OCI-LY1 (cell line): Measurements from ENCODE around the gene PLPP4.

ENCODE experiments used
- H2AFZ ChIP-seq: fragments of 200-600 bp; sonication (generic), shearing (Covaris generic); 2 replicates; pipeline ENCODE4 v1.6.0; 2014; ENCODE audit warnings: antibody characterized with exemption, mild to moderate bottlenecking, low read length
- H3F3A ChIP-seq: fragments of 200-600 bp; sonication (generic), shearing (Covaris generic); 2 replicates; pipeline ENCODE4 v1.6.0; 2014; ENCODE audit warnings: mild to moderate bottlenecking, antibody characterized with exemption, low read length, moderate library complexity; ENCODE audit not compliant: insufficient read depth
- H3K27ac ChIP-seq: fragments of 200-600 bp; sonication (generic); 2 replicates; pipeline ENCODE4 v1.5.1; 2014; ENCODE audit warnings: low read length, mixed run types, mild to moderate bottlenecking, low read depth; ENCODE audit not compliant: poor library complexity, severe bottlenecking
- H3K27me3 ChIP-seq: fragments of 200-600 bp; sonication (generic); 2 replicates; pipeline ENCODE4 v1.6.0; 2014; ENCODE audit warnings: antibody characterized with exemption, mild to moderate bottlenecking, low read length, moderate library complexity; ENCODE audit not compliant: insufficient read depth
- H3K36me3 ChIP-seq: fragments of 200-600 bp; sonication (generic); 2 replicates; pipeline ENCODE4 v1.6.1; 2014; ENCODE audit warnings: mild to moderate bottlenecking, antibody characterized with exemption, low read length, moderate library complexity, mixed read lengths; ENCODE audit not compliant: insufficient read depth
- H3K4me1 ChIP-seq: fragments of 200-600 bp; sonication (generic); 2 replicates; pipeline ENCODE4 v1.5.1; 2014; ENCODE audit warnings: mild to moderate bottlenecking, low read length, moderate library complexity; ENCODE audit not compliant: insufficient read depth, severe bottlenecking
- H3K4me2 ChIP-seq: fragments of 200-600 bp; sonication (generic), shearing (Covaris generic); 2 replicates; pipeline ENCODE4 v1.6.1; 2014; ENCODE audit warnings: low read length
- H3K4me3 ChIP-seq: fragments of 200-600 bp; sonication (generic); 2 replicates; pipeline ENCODE4 v1.5.1; 2014; ENCODE audit warnings: low read length, low read depth, mild to moderate bottlenecking, mixed read lengths; ENCODE audit not compliant: poor library complexity, severe bottlenecking
- H3K79me2 ChIP-seq: fragments of 200-600 bp; shearing (Covaris generic); 2 replicates; pipeline ENCODE4 v1.6.1; 2016; ENCODE audit warnings: mixed run types, low read length, mixed read lengths; ENCODE audit not compliant: insufficient read depth
- H3K9ac ChIP-seq: fragments of 200-600 bp; sonication (generic), shearing (Covaris generic); 2 replicates; pipeline ENCODE4 v1.6.1; 2014; ENCODE audit warnings: mild to moderate bottlenecking, low read length, mixed read lengths
- H3K9me2 ChIP-seq: fragments of 200-600 bp; sonication (generic), shearing (Covaris generic); 2 replicates; pipeline ENCODE4 v1.6.1; 2014; ENCODE audit warnings: low read depth, mild to moderate bottlenecking, low read length, mixed read lengths
- H3K9me3 ChIP-seq: fragments of 200-600 bp; shearing (Covaris generic); 2 replicates; pipeline ENCODE4 v1.6.1; 2014; ENCODE audit warnings: low read length, mixed read lengths
- H4K20me1 ChIP-seq: fragments of 200-600 bp; sonication (generic), shearing (Covaris generic); 2 replicates; pipeline ENCODE4 v1.6.0; 2016; ENCODE audit warnings: mild to moderate bottlenecking, low read length; ENCODE audit not compliant: insufficient read depth
- EZH2 ChIP-seq: fragments of 200-600 bp; sonication (generic), shearing (Covaris generic); IDR thresholded peaks from 2 replicates; pipeline ENCODE4 v1.8.0; 2017; ENCODE audit warnings: borderline replicate concordance, mixed run types, mild to moderate bottlenecking, antibody characterized with exemption, low read length, moderate library complexity, mixed read lengths
- TF ChIP-seq, protein P1 (sequence below): fragments of 200-600 bp; sonication (generic), shearing (Covaris generic); IDR thresholded peaks from 2 replicates; pipeline ENCODE4 v1.5.1; 2017; ENCODE audit warnings: mild to moderate bottlenecking, antibody characterized with exemption, low read length, moderate library complexity, mixed read lengths

Gene PLPP4

DNA sequence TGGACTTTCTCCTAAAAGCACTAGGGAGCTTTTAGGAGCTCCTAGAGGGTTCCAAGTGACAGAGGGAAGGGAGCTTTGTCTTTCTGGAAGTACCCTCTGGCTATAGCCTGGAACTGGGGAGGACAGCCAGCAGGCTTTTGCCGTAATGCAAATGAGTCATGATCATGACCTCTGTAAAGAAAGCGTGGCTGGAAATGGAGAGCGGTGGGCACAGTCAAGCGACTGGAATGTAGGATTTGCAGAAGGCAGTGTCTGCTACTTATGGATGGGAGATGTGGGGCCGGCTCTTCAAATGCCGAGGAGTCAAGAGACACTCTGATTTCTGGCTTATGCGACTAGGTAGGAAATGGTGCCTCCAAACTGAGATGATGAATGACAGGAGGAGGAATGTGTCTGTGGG is 34.6 kb upstream of the PLPP4 start:
- Histone ChIP-seq H3K36me3 (no peaks in the 10 kb centered on the region), H3K79me2 (no peaks in the 10 kb centered on the region), H3K9ac (no peak overlapping the region), H3K4me3 (no peak overlapping the region), H3K4me1 (no peaks in the 10 kb centered on the region), H3K9me2 (no peaks in the 10 kb centered on the region), H3K27me3 (no peaks in the 10 kb centered on the region), H3K9me3 (no peaks in the 10 kb centered on the region), H3K4me2 (no peak overlapping the region), H3F3A (no peaks in the 10 kb centered on the region), H4K20me1 (no peaks in the 10 kb centered on the region), H2AFZ (no peak overlapping the region), H3K27ac (no peak overlapping the region)
- no peak for TF ChIP-seq EZH2
- TF ChIP-seq, protein P1, sequence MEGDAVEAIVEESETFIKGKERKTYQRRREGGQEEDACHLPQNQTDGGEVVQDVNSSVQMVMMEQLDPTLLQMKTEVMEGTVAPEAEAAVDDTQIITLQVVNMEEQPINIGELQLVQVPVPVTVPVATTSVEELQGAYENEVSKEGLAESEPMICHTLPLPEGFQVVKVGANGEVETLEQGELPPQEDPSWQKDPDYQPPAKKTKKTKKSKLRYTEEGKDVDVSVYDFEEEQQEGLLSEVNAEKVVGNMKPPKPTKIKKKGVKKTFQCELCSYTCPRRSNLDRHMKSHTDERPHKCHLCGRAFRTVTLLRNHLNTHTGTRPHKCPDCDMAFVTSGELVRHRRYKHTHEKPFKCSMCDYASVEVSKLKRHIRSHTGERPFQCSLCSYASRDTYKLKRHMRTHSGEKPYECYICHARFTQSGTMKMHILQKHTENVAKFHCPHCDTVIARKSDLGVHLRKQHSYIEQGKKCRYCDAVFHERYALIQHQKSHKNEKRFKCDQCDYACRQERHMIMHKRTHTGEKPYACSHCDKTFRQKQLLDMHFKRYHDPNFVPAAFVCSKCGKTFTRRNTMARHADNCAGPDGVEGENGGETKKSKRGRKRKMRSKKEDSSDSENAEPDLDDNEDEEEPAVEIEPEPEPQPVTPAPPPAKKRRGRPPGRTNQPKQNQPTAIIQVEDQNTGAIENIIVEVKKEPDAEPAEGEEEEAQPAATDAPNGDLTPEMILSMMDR, result no peak

DNA sequence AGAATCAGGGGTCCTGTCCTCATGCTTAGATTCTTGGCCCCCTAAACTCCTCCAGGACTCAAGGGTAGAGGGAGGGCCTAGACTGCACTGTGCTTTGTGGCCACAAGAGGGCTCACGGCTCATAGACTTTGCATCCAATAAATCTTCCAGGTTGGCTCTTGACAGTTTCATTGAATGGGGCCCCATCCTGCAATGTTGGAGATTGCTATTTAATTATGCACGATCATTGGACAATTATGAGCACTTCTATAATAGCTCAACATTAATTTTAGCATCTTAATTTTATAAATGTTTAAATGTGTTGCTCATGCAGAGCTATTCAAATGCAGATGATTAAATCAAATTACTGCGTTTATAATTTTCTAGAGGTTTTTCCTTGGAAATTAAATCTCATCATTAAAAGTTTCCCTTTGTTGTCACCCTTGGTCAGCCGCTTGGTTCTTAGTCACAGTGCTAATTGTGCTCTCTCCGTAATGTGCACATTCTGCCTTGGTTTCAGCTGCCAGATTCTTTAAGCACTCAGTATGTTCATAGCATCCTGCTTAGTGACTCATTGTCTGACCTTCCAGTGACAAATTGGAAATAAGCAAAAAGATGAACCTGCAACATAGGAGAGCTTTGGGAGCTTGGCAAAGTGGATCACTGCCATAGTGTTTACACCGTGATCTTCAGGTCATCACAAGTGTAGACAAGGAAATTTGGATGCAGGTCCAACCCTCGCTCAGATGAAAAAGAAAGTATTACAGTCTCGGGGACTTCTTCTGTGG is 33.4 kb upstream of the PLPP4 start:
- no peak overlapping the region for H3K4me2 ChIP-seq

DNA sequence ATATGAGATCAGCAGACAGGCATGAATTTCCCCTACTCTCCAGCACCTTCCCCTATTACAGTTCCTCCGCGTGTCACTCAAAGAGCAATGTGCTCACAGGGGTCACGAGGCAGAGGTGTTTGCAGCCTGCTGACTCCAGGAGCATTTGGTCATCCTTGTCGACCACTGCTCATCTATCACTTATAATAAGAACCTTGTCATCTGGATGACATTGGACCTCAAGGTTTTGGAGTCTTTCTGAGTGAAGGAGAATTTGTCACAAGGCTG is 32.9 kb upstream of the PLPP4 start:
- Histone ChIP-seq H3K9me3 (no peaks in the 10 kb centered on the region), H3K4me3 (no peak overlapping the region), H3K79me2 (no peaks in the 10 kb centered on the region), H4K20me1 (no peaks in the 10 kb centered on the region), H3F3A (no peaks in the 10 kb centered on the region), H3K27me3 (no peaks in the 10 kb centered on the region), H3K4me2 (no peak overlapping the region), H3K9me2 (no peaks in the 10 kb centered on the region), H2AFZ (no peak overlapping the region), H3K4me1 (no peaks in the 10 kb centered on the region), H3K9ac (no peak overlapping the region), H3K36me3 (no peaks in the 10 kb centered on the region), H3K27ac (no peak overlapping the region)
- no peak for TF ChIP-seq EZH2
- TF ChIP-seq, protein P1, result no peak

More for the DNA sequence above, 33.4 kb upstream of the PLPP4 start:
- no peaks in the 10 kb centered on the region for H3K4me1 ChIP-seq
- H2AFZ ChIP-seq, result no peak overlapping the region
- no peaks in the 10 kb centered on the region for H3K79me2 ChIP-seq
- H3K4me3 ChIP-seq, result no peak overlapping the region
- no peaks in the 10 kb centered on the region for H4K20me1 ChIP-seq
- H3K36me3 ChIP-seq, result no peaks in the 10 kb centered on the region
- no peaks in the 10 kb centered on the region for H3K9me3 ChIP-seq
- no peak for TF ChIP-seq EZH2
- TF ChIP-seq, protein P1, result peak; percentile 90
- no peaks in the 10 kb centered on the region for H3K27me3 ChIP-seq
- H3K27ac ChIP-seq, result no peak overlapping the region
- no peak overlapping the region for H3K9ac ChIP-seq
- H3F3A ChIP-seq, result no peaks in the 10 kb centered on the region
- H3K9me2 ChIP-seq, result no peaks in the 10 kb centered on the region
